ENCODE measurements around the gene HOXD11.
A peak's percentile ranks its signal among the peaks of the same experiment; 100 is the strongest.

The HOXD11 gene

GRCh38 chr2:176106581-176107539, at the start of gene HOXD11:
Gene HOXD11 (plus strand): TSS chr2:176107280. CDS start chr2:176107356, 76 bp downstream.
- Histone ChIP-seq H3K27ac (ENCODE audit: low read depth, low read length) (peak within 1 kb of the TSS; percentile 48), H3K9ac (ENCODE audit: low read length) (no peak within 1 kb of the TSS), H3K4me3 (ENCODE audit: low read length) (peak within 1 kb of the TSS; percentile 63), H3K4me1 (ENCODE audit: control insufficient read depth, insufficient read depth, low read length) (no peaks in the 10 kb centered on the region), H3K36me3 (ENCODE audit: control insufficient read depth, insufficient read depth, low read length) (no peaks in the 10 kb centered on the region), H3K27me3 (ENCODE audit: control insufficient read depth, insufficient read depth, low read length) (peaks cover 39% of the 10 kb centered on the region)

GRCh38 chr2:176063958-176064357, 43.1 kb upstream of the HOXD11 start:
- Histone ChIP-seq H3K36me3 (ENCODE audit: control insufficient read depth, insufficient read depth, low read length) (no peaks in the 10 kb centered on the region), H3K4me3 (ENCODE audit: low read length) (no peak overlapping the region), H3K9ac (ENCODE audit: low read length) (no peak overlapping the region), H3K4me1 (ENCODE audit: control insufficient read depth, insufficient read depth, low read length) (no peaks in the 10 kb centered on the region), H3K27me3 (ENCODE audit: control insufficient read depth, insufficient read depth, low read length) (peaks cover 18% of the 10 kb centered on the region), H3K27ac (ENCODE audit: low read depth, low read length) (no peak overlapping the region)

GRCh38 chr2:176066645-176067588, 40.2 kb upstream of the HOXD11 start:
- Histone ChIP-seq H3K9ac (ENCODE audit: low read length) (no peak overlapping the region), H3K27me3 (ENCODE audit: control insufficient read depth, insufficient read depth, low read length) (peaks cover 39% of the 10 kb centered on the region)

DNA sequence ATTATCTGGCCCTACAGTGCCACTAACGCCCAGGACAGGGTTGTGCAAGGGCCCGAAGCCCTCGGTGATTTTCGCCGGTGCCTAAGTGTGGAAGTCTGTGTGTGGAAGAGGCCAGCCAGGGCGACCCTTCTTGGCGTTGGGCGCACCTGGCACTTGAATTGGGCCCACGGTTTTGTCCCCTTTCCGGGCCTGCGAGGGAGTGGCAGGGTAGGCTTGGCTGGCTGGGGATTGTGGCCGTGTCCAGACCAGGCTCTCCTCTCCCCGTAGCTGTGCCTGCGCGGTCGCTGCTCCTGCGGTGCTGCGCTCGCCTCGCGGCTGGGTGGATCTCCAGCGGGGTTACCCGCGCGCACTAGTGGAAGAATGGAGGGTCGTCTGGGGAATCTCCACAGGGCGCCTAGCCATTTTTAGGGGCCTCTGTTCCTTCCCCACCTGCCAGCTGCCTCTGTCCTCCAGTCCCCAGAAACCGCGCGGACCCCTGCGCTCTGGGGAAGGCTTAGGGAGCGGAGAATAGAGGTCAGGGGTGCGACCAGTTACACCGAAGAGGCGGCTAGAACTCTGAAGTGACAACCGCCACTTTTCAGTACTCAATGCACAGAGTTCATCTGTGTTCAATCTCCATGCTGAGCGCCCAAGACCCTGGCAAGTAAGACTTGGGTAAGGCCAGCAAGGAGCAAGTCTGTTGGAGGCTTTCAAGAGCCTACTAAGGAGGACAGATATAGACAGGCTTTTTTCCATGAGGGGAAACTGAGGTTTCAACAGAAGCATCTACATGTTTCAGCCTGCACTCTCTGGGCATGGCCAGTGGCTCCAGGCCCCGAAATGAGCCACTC, 39.3 kb upstream of the HOXD11 start:
- Histone ChIP-seq H3K9ac (ENCODE audit: low read length) (no peak overlapping the region), H3K27me3 (ENCODE audit: control insufficient read depth, insufficient read depth, low read length) (peaks cover 42% of the 10 kb centered on the region)

More at GRCh38 chr2:176066645-176067588, 40.2 kb upstream of the HOXD11 start:
- Histone ChIP-seq H3K4me1 (ENCODE audit: control insufficient read depth, insufficient read depth, low read length) (no peaks in the 10 kb centered on the region), H3K27ac (ENCODE audit: low read depth, low read length) (no peak overlapping the region), H3K4me3 (ENCODE audit: low read length) (peak overlapping the region; percentile 47), H3K36me3 (ENCODE audit: control insufficient read depth, insufficient read depth, low read length) (no peaks in the 10 kb centered on the region)

DNA sequence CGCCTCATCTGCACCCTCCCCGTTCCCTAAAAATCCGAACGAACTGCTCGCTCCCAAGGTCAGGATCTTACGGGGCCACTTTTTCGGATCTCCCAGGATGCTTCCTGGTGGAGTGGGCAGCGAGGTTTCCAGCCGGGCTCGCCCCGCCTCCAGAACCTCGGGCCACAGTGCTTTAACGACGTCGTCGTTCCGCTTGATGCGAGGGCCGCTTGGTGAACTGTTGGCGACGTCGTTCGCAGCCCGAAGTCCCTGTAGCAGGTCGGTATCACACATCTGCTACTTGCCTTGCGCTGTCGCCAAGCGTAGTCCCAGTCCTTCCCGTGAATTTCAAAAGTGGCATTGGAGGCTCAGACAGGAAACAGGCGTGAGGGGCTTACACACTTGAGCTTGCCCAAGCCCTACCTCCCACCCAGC, 38.7 kb upstream of the HOXD11 start:
- Histone ChIP-seq H3K36me3 (ENCODE audit: control insufficient read depth, insufficient read depth, low read length) (no peaks in the 10 kb centered on the region), H3K27me3 (ENCODE audit: control insufficient read depth, insufficient read depth, low read length) (peaks cover 48% of the 10 kb centered on the region), H3K27ac (ENCODE audit: low read depth, low read length) (no peak overlapping the region), H3K4me3 (ENCODE audit: low read length) (no peak overlapping the region), H3K9ac (ENCODE audit: low read length) (no peak overlapping the region), H3K4me1 (ENCODE audit: control insufficient read depth, insufficient read depth, low read length) (no peaks in the 10 kb centered on the region)

More for the DNA sequence above, 39.3 kb upstream of the HOXD11 start:
- Histone ChIP-seq H3K4me3 (ENCODE audit: low read length) (peak overlapping the region; percentile 47), H3K36me3 (ENCODE audit: control insufficient read depth, insufficient read depth, low read length) (no peaks in the 10 kb centered on the region), H3K4me1 (ENCODE audit: control insufficient read depth, insufficient read depth, low read length) (no peaks in the 10 kb centered on the region), H3K27ac (ENCODE audit: low read depth, low read length) (no peak overlapping the region)

DNA sequence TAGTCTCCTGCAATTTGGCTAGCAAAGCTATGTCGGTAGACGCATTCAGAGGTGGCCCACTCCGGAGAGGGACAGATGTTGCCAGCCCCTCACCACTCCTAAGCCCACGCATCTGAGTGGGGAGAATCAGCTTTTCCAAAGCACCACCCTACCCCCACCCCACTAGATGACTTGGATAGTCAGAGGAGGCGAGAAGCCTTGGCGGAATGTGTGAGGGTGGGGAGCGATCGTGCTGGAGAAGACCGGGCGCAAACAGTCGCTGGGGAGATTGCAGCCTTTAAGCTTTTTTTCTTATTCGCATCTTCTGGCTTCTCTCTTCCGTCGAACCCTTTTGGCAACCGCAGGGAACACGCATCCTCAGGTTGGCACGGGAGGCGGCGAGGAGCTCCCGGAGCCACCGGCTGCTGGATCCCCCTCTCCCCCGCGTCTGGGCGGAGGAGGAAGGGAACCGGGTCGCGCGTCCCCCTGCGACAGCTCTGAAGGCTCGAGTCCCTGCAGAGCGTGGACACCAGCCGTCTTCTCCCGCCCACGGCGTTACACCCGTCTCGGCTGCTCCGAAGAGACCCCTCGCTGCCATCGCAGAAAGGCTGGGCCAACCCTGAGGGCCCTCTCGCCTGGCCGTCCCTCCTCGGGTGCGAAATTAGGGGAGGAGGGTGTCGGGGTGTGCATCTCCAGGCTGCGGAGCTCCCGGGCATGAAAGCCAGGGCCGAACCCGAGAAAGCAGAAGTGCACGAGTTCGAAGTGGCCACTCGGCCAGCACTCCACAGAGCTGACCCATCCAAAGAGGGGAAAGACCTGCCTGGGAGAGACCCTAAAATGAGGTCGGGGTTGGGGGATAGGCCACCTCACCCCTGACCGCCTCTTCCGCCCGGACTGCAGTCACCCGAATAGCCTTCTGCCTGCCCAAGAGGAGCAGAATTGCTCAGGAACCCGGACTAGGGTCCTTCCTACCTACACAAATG, 35.5 kb upstream of the HOXD11 start:
- H3K9ac ChIP-seq (ENCODE audit: low read length), result no peak overlapping the region
- H3K36me3 ChIP-seq (ENCODE audit: control insufficient read depth, insufficient read depth, low read length), result no peaks in the 10 kb centered on the region
- H3K4me1 ChIP-seq (ENCODE audit: control insufficient read depth, insufficient read depth, low read length), result no peaks in the 10 kb centered on the region
- H3K27ac ChIP-seq (ENCODE audit: low read depth, low read length), result no peak overlapping the region
- H3K4me3 ChIP-seq (ENCODE audit: low read length), result no peak overlapping the region
- peaks cover 59% of the 10 kb centered on the region for H3K27me3 ChIP-seq (ENCODE audit: control insufficient read depth, insufficient read depth, low read length)

- Histone ChIP-seq H3K36me3 (ENCODE audit: control insufficient read depth, insufficient read depth, low read length) (no peaks in the 10 kb centered on the region), H3K4me1 (ENCODE audit: control insufficient read depth, insufficient read depth, low read length) (no peaks in the 10 kb centered on the region), H3K4me3 (ENCODE audit: low read length) (no peak overlapping the region), H3K27ac (ENCODE audit: low read depth, low read length) (no peak overlapping the region), H3K9ac (ENCODE audit: low read length) (no peak overlapping the region), H3K27me3 (ENCODE audit: control insufficient read depth, insufficient read depth, low read length) (peaks cover 58% of the 10 kb centered on the region)
Observed at GRCh38 chr2:176072292-176072669, 34.8 kb upstream of the HOXD11 start.

DNA sequence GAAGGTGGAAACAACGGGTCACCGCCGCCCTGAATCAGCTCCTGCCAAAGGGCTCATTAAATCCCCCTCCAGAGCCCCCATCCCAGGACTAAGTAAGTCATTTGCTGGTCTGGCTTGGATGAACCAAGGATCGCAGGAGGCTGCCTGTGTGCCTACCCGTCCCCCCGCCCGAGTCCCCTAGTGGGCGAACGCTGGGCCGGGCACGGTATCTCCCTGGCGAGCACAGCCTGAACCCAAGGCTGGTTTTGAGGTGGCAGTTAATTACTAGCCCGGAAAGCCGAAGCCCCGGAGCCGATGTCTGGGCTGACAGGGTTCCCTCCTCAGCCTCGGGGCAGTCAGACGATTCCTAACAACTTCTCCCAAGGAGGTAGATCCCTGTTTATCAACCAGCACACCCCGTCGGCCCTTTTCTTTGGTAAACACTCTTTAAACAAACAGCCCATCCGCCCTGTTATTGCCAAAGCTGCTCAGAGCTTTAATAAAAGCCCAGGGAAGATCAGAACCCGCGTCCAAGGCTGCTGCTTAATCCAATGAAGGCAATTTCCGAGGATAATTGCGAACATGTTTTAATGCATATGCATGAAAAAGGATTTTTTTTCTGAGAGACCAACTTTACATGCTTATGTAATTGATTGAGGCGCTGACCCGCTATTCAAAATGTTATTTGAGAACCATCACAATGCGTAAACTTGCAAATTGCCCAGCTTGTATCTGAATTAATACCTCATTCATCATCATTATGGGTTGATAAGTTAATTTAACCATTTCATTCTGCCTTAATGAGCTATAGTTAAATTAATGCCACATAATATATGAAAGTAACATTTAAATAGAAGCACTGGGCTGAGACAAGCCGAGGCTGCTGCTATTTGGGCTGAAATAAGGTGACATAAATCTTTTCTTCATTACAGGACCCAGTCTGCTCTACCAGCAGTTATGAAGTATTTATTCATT, 33.9 kb upstream of the HOXD11 start:
- Histone ChIP-seq H3K4me3 (ENCODE audit: low read length) (no peak overlapping the region), H3K27ac (ENCODE audit: low read depth, low read length) (no peak overlapping the region), H3K4me1 (ENCODE audit: control insufficient read depth, insufficient read depth, low read length) (no peaks in the 10 kb centered on the region), H3K9ac (ENCODE audit: low read length) (no peak overlapping the region), H3K36me3 (ENCODE audit: control insufficient read depth, insufficient read depth, low read length) (no peaks in the 10 kb centered on the region), H3K27me3 (ENCODE audit: control insufficient read depth, insufficient read depth, low read length) (peaks cover 55% of the 10 kb centered on the region)

- peaks cover 60% of the 10 kb centered on the region for H3K27me3 ChIP-seq (ENCODE audit: control insufficient read depth, insufficient read depth, low read length)
- H3K9ac ChIP-seq (ENCODE audit: low read length), result no peak overlapping the region
- no peaks in the 10 kb centered on the region for H3K36me3 ChIP-seq (ENCODE audit: control insufficient read depth, insufficient read depth, low read length)
- no peaks in the 10 kb centered on the region for H3K4me1 ChIP-seq (ENCODE audit: control insufficient read depth, insufficient read depth, low read length)
- no peak overlapping the region for H3K4me3 ChIP-seq (ENCODE audit: low read length)
- H3K27ac ChIP-seq (ENCODE audit: low read depth, low read length), result no peak overlapping the region
Observed at GRCh38 chr2:176074919-176075425, 32.1 kb upstream of the HOXD11 start.

DNA sequence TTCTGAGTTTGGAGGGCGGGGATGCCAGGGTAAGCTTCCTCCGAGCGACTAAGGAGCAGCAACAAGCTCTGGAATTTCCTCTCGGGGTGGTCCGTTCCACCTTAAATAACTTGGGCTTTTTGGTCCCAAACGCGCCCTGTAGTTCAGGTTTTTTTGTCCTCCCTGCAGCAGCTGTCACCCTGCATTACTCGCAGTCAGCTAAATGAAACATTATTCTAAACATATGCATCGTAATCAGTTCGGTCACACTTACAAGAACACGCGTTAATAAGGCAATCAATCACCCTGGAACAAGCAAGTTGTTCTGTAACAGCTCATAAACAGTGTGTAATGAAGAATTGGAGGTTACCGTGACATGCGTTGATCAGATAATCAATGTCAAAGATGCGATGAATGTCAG, 31.6 kb upstream of the HOXD11 start:
- no peaks in the 10 kb centered on the region for H3K4me1 ChIP-seq (ENCODE audit: control insufficient read depth, insufficient read depth, low read length)
- no peak overlapping the region for H3K9ac ChIP-seq (ENCODE audit: low read length)
- H3K27ac ChIP-seq (ENCODE audit: low read depth, low read length), result no peak overlapping the region
- H3K27me3 ChIP-seq (ENCODE audit: control insufficient read depth, insufficient read depth, low read length), result peaks cover 57% of the 10 kb centered on the region
- no peaks in the 10 kb centered on the region for H3K36me3 ChIP-seq (ENCODE audit: control insufficient read depth, insufficient read depth, low read length)
- H3K4me3 ChIP-seq (ENCODE audit: low read length), result no peak overlapping the region
